HCT116 (cell line): ENCODE data around the gene NAA80. TPM values are rescaled to one million over a fixed set of nuclear protein-coding genes. Genes with fewer than 3 reads are reported as not detected.

Source experiments
- ATAC-seq: fragments of 200-7000 bp; cut with Tn5 transposase; 2 replicates; pipeline ENCODE4 v1.9.1; 2020; ENCODE audit warnings: mild to moderate bottlenecking, moderate library complexity
- BruUV-seq: library from RNA; stranded (reverse); fragments of 400-500 nt; replicated peaks from 2 replicates; lab custom pipeline; 2021; lab: Mats Ljungman, UMichigan
- CTCF ChIA-PET: fragments of 300-600 bp; sonication (Branson Sonifier 250); formaldehyde crosslinking; loops from one replicate; lab custom pipeline; 2021; ENCODE audit warnings: antibody characterized with exemption; lab: Charles Lee
- POLR2A ChIA-PET: fragments of 300-600, 350-600 bp; sonication (Branson Sonifier 250); formaldehyde crosslinking; loops from one replicate; lab custom pipeline; 2021; ENCODE audit warnings: antibody characterized with exemption; lab: Charles Lee
- RAD21 ChIA-PET, 2 experiments: fragments of 300-600 bp; sonication (Branson Sonifier 250); formaldehyde crosslinking; loops; one replicate each; lab custom pipeline; 2023; ENCODE audit warnings: low total read pairs in 2 of 2; ENCODE audit not compliant: uncharacterized antibody in 2 of 2, unreplicated experiment in 2 of 2, low non-redundant PET in 1 of 2; lab: Charles Lee
- DNase-seq: peaks from one replicate; pipeline ENCODE4 v3.0.0-alpha.2; 2010; ENCODE audit warnings: low read depth, low spot score
- H2AFZ ChIP-seq: fragments of 200-600 bp; shearing (Covaris generic), sonication (generic); 2 replicates; pipeline ENCODE4 v1.6.1; 2017; ENCODE audit warnings: low read depth, mixed run types, mixed read lengths, antibody characterized with exemption, low read length; ENCODE audit not compliant: poor library complexity, severe bottlenecking
- H3K27ac ChIP-seq: 2 replicates; pipeline ENCODE4 v1.5.1; 2012; ENCODE audit warnings: low read depth, low read length
- H3K27me3 ChIP-seq: fragments of 200-600 bp; sonication (generic); 2 replicates; pipeline ENCODE4 v1.6.1; 2016; ENCODE audit warnings: mixed run types, low read length, mixed read lengths; ENCODE audit not compliant: insufficient read depth
- H3K36me3 ChIP-seq, 2 experiments: fragments of 200-500 bp in 1 of 2; fragments of 200-600 bp in 1 of 2; sonication (Bioruptor generic) in 1 of 2; sonication (generic) in 1 of 2; 2 replicates each; pipeline versions ENCODE4 v1.5.1 to v1.6.1; 2014 to 2016; ENCODE audit warnings: low read length in 2 of 2, inconsistent platforms in 1 of 2, mixed read lengths in 1 of 2, mixed run types in 1 of 2; ENCODE audit not compliant: insufficient read depth in 2 of 2, control insufficient read depth in 1 of 2
- H3K4me1 ChIP-seq, 2 experiments: fragments of 200-600 bp in 1 of 2; sonication (generic) in 1 of 2; 2 replicates each; pipeline versions ENCODE4 v1.5.1 to v1.6.1; 2012 to 2017; ENCODE audit warnings: low read length in 2 of 2, inconsistent platforms in 1 of 2, mild to moderate bottlenecking in 1 of 2, mixed read lengths in 1 of 2, mixed run types in 1 of 2, moderate library complexity in 1 of 2; ENCODE audit not compliant: insufficient read depth in 2 of 2, control insufficient read depth in 1 of 2
- H3K4me2 ChIP-seq: fragments of 200-600 bp; sonication (generic); 2 replicates; pipeline ENCODE4 v1.6.1; 2017; ENCODE audit warnings: mixed run types, low read length, mixed read lengths
- H3K4me3 ChIP-seq, 2 experiments: fragments of 200-600 bp in 1 of 2; sonication (generic) in 1 of 2; replicated peaks in 1 of 2; 2 replicates each; pipeline ENCODE4 v1.5.1; 2011 to 2016; ENCODE audit warnings: low read length in 2 of 2, control low read depth in 1 of 2, low read depth in 1 of 2, mild to moderate bottlenecking in 1 of 2, mixed read lengths in 1 of 2, mixed run types in 1 of 2
- H3K79me2 ChIP-seq: fragments of 200-600 bp; sonication (generic); 2 replicates; pipeline ENCODE4 v1.6.1; 2017; ENCODE audit warnings: mild to moderate bottlenecking, mixed run types, low read length, moderate library complexity, mixed read lengths; ENCODE audit not compliant: insufficient read depth
- H3K9ac ChIP-seq: fragments of 200-600 bp; sonication (generic); 2 replicates; pipeline ENCODE4 v1.6.1; 2016; ENCODE audit warnings: low read length, mixed read lengths
- H3K9me2 ChIP-seq: fragments of 200-600 bp; sonication (generic), shearing (Covaris generic); 2 replicates; pipeline ENCODE4 v1.6.1; 2017; ENCODE audit warnings: mixed run types, mild to moderate bottlenecking, moderate library complexity; ENCODE audit not compliant: insufficient read depth
- H3K9me3 ChIP-seq, 2 experiments: fragments of 200-500 bp in 1 of 2; fragments of 200-600 bp in 1 of 2; sonication (Bioruptor generic) in 1 of 2; sonication (generic) in 1 of 2; 2 replicates each; pipeline ENCODE4 v1.6.1; 2014 to 2017; ENCODE audit warnings: low read length in 2 of 2, mixed read lengths in 2 of 2, inconsistent platforms in 1 of 2, low read depth in 1 of 2, mild to moderate bottlenecking in 1 of 2, mixed run types in 1 of 2, moderate library complexity in 1 of 2; ENCODE audit not compliant: control insufficient read depth in 1 of 2, insufficient read depth in 1 of 2
- H4K20me1 ChIP-seq: fragments of 200-600 bp; sonication (generic), shearing (Covaris generic); 2 replicates; pipeline ENCODE4 v1.6.1; 2017; ENCODE audit warnings: mixed run types, mild to moderate bottlenecking, moderate library complexity; ENCODE audit not compliant: insufficient read depth
- CBX3 ChIP-seq: IDR thresholded peaks from 2 replicates; pipeline ENCODE4 v1.6.1; 2012; ENCODE audit warnings: low read depth
- EGR1 ChIP-seq: IDR thresholded peaks from 2 replicates; pipeline ENCODE4 v1.6.1; 2012; ENCODE audit warnings: low read depth
- ELF1 ChIP-seq: IDR thresholded peaks from 2 replicates; pipeline ENCODE4 v1.6.1; 2012; ENCODE audit warnings: low read depth, borderline replicate concordance
- EZH2 ChIP-seq: fragments of 200-600 bp; sonication (generic); IDR thresholded peaks from 2 replicates; pipeline ENCODE4 v1.6.1; 2017; ENCODE audit warnings: antibody characterized with exemption, mixed run types
- RAD21 ChIP-seq: IDR thresholded peaks from 2 replicates; pipeline ENCODE4 v1.6.1; 2012; ENCODE audit warnings: low read depth, mild to moderate bottlenecking
- SRF ChIP-seq: IDR thresholded peaks from 2 replicates; pipeline ENCODE4 v1.6.1; 2012; ENCODE audit warnings: low read depth
- TCF7L2 ChIP-seq: IDR thresholded peaks from 2 replicates; pipeline ENCODE4 v1.7.0; 2011; ENCODE audit warnings: borderline replicate concordance, inconsistent platforms; ENCODE audit not compliant: insufficient read depth, insufficient read length; ENCODE audit errors: extremely low read depth
- YY1 ChIP-seq: IDR thresholded peaks from 2 replicates; pipeline ENCODE4 v1.6.1; 2011; ENCODE audit warnings: low read length, low read depth, moderate library complexity, mild to moderate bottlenecking; ENCODE audit not compliant: insufficient replicate concordance; ENCODE audit errors: extremely low read depth
- ZNF274 ChIP-seq: fragments of 200-500 bp; sonication (Bioruptor generic); IDR thresholded peaks from 2 replicates; pipeline ENCODE4 v1.6.1; 2014; ENCODE audit warnings: mild to moderate bottlenecking, low read depth, low read length, inconsistent platforms
- intact Hi-C: fragments of 100-400 bp; cut with micrococcal nuclease; formaldehyde crosslinking; loops from 2 replicates; pipeline ENCODE4 v1.10.0; 2022
- total RNA-seq: library from RNA; stranded (reverse); gene quantifications from one replicate; pipeline ENCODE4 v1.2.1, GENCODE V29; 2021; ENCODE audit not compliant: unreplicated experiment
- TF ChIP-seq, protein P1 (sequence below): IDR thresholded peaks from 2 replicates; pipeline ENCODE4 v1.6.1; 2012
- TF ChIP-seq, protein P2 (sequence below): IDR thresholded peaks from 2 replicates; pipeline ENCODE4 v1.6.1; 2012; ENCODE audit warnings: low read depth

Gene NAA80
- total RNA-seq, 1 experiment from 2014 or later = 21.3 TPM

DNA sequence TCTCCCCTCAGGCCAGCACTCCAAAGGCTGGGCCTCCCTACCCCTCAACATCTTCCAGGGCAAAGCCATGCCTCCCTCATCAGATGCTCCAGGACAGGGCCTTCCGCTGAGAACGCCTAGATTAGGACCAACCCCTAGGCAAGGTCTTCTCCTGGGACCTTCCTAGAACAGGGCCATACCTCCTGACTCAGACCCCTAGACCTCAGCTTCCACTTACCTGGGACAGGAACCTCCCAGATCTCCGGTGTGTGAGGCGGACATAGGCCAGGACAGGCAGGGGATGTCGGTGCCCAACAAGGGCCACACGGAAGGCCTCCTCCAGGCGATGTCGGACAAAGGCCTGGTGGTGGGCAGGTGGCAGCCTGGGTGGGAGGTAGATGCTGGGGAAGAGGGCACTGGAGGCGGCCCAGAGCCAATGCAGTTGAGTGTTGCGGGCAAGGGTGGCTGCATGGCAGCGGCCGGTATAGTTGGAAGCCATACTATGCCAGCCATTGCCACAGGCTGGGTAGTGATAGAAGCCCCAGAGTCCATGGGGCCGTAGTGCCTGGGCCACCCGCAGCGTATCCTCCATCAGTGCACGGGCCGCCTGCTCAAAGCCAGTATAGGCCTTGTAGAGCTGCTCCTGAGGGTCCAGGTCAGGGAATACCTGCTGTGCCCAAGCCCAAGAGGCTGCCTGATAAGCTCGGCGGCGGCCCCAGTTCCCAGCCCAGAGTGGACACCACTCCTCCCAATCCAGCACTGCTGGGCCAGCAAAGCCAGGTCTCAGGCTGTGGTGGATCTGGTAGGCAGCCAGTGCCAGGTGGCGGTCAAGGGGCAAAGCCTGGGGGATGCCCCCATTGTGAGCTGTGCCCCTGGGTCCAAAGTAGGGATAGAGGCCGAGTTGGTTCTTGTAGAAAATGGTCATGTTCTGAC lies 4.5 kb downstream of the NAA80 start:
- RAD21 ChIA-PET = no interaction called here
- no peaks in the 10 kb centered on the region for H3K9me3 ChIP-seq
- CTCF ChIA-PET = no interaction called here

More for the DNA sequence above, 4.5 kb downstream of the NAA80 start:
- H3K27ac ChIP-seq = no peak overlapping the region
- ATAC-seq = no peak
- peaks cover 3 to 11% of the 10 kb centered on the region in 2 experiments; a peak in 2 of 4 replicates for H3K36me3 ChIP-seq
- DNase-seq = no peak
- no TSS peak for BruUV-seq
- no peaks in the 10 kb centered on the region for H3K9me2 ChIP-seq
- no peaks in the 10 kb centered on the region for H4K20me1 ChIP-seq
- H3K4me3 ChIP-seq = no peak overlapping the region
- H3K79me2 ChIP-seq = peaks cover 27% of the 10 kb centered on the region
- intact Hi-C loops = no loop called here
- H3K27me3 ChIP-seq = no peaks in the 10 kb centered on the region
- peaks cover 11 to 31% of the 10 kb centered on the region in 2 experiments for H3K4me1 ChIP-seq
- no peak overlapping the region for H3K4me2 ChIP-seq
- H2AFZ ChIP-seq = no peak overlapping the region
- TF ChIP-seq TCF7L2 = no peak
- TF ChIP-seq, protein P1, sequence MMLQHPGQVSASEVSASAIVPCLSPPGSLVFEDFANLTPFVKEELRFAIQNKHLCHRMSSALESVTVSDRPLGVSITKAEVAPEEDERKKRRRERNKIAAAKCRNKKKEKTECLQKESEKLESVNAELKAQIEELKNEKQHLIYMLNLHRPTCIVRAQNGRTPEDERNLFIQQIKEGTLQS = no peak
- no peak for TF ChIP-seq RAD21
- no peak for TF ChIP-seq ELF1
- TF ChIP-seq, protein P2, sequence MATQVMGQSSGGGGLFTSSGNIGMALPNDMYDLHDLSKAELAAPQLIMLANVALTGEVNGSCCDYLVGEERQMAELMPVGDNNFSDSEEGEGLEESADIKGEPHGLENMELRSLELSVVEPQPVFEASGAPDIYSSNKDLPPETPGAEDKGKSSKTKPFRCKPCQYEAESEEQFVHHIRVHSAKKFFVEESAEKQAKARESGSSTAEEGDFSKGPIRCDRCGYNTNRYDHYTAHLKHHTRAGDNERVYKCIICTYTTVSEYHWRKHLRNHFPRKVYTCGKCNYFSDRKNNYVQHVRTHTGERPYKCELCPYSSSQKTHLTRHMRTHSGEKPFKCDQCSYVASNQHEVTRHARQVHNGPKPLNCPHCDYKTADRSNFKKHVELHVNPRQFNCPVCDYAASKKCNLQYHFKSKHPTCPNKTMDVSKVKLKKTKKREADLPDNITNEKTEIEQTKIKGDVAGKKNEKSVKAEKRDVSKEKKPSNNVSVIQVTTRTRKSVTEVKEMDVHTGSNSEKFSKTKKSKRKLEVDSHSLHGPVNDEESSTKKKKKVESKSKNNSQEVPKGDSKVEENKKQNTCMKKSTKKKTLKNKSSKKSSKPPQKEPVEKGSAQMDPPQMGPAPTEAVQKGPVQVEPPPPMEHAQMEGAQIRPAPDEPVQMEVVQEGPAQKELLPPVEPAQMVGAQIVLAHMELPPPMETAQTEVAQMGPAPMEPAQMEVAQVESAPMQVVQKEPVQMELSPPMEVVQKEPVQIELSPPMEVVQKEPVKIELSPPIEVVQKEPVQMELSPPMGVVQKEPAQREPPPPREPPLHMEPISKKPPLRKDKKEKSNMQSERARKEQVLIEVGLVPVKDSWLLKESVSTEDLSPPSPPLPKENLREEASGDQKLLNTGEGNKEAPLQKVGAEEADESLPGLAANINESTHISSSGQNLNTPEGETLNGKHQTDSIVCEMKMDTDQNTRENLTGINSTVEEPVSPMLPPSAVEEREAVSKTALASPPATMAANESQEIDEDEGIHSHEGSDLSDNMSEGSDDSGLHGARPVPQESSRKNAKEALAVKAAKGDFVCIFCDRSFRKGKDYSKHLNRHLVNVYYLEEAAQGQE = no peak
- no peak for TF ChIP-seq ZNF274
- no peak for TF ChIP-seq SRF
- TF ChIP-seq CBX3 = no peak
- no peak for TF ChIP-seq EZH2
- no peak for TF ChIP-seq EGR1
- no peak for TF ChIP-seq YY1
- no peak overlapping the region for H3K9ac ChIP-seq
- POLR2A ChIA-PET = interaction anchor here (1.3 kb wide), 1 partner anchor 17 kb away, joined by 4 read pairs; the partner anchor contains the start of gene LSMEM2
